GM13976 (cell line): ENCODE data around the gene MAP1LC3C.

ENCODE experiments used
- DNase-seq: peaks from one replicate; pipeline ENCODE4 v3.0.0; 2012; ENCODE audit warnings: low spot score
- in situ Hi-C: fragments of 300-500 bp; cut with MboI; formaldehyde crosslinking; loops from one replicate; pipeline ENCODE4 v1.12.0; 2022; ENCODE audit warnings: low sequenced_read_pairs, mixed read lengths, inconsistent platforms; ENCODE audit not compliant: unreplicated experiment
- TF ChIP-seq, protein P1 (sequence below): IDR thresholded peaks from 2 replicates; pipeline ENCODE4 v1.5.1; 2012; ENCODE audit warnings: borderline replicate concordance, mild to moderate bottlenecking; ENCODE audit not compliant: insufficient read depth; ENCODE audit errors: extremely low read depth, missing control alignments, control extremely low read depth

MAP1LC3C gene

DNA sequence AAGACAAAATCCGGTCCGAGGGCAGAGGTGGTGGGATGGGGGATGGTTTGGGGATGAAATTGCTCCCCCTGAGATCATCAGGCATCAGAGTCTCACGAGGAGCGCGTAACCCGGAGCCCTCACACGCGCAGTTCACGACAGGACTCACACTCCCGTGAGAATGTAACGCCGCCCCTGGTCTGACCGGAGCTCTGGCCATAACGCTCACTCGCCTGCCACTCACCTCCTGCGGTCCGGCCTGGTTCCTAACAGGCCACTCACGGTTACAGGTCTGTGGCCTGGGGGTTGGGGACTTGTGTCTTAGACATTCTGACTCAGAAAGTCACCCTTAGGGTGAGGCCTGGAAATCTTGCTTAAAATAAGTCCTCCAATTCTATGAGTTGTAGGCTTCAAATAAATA is 19.8 kb downstream of the MAP1LC3C start:
- DNase-seq: no peak
- TF ChIP-seq, protein P1, sequence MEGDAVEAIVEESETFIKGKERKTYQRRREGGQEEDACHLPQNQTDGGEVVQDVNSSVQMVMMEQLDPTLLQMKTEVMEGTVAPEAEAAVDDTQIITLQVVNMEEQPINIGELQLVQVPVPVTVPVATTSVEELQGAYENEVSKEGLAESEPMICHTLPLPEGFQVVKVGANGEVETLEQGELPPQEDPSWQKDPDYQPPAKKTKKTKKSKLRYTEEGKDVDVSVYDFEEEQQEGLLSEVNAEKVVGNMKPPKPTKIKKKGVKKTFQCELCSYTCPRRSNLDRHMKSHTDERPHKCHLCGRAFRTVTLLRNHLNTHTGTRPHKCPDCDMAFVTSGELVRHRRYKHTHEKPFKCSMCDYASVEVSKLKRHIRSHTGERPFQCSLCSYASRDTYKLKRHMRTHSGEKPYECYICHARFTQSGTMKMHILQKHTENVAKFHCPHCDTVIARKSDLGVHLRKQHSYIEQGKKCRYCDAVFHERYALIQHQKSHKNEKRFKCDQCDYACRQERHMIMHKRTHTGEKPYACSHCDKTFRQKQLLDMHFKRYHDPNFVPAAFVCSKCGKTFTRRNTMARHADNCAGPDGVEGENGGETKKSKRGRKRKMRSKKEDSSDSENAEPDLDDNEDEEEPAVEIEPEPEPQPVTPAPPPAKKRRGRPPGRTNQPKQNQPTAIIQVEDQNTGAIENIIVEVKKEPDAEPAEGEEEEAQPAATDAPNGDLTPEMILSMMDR: no peak
- in situ Hi-C loops: no loop called here

DNA sequence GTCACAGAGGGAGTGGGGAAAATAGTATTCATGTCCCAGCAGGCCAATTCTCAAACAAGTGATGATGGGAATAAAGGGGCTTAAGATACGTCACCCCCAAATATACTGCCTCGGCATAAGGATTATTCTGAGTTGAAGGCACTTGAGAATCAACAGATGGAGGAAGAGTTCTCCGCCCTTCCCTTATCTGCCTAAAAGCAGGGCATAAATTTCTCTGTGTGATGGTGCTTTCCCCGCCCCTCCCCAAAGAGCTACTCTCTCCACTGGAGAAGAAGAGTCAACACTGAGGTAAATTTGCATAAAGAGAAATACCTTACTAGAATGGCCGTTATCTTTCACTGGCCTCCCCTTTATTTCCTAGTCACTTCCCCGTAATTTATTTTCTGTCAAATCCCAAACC is 22.7 kb downstream of the MAP1LC3C start:
- in situ Hi-C loops: no loop called here
- TF ChIP-seq, protein P1: no peak
- DNase-seq: no peak

DNA sequence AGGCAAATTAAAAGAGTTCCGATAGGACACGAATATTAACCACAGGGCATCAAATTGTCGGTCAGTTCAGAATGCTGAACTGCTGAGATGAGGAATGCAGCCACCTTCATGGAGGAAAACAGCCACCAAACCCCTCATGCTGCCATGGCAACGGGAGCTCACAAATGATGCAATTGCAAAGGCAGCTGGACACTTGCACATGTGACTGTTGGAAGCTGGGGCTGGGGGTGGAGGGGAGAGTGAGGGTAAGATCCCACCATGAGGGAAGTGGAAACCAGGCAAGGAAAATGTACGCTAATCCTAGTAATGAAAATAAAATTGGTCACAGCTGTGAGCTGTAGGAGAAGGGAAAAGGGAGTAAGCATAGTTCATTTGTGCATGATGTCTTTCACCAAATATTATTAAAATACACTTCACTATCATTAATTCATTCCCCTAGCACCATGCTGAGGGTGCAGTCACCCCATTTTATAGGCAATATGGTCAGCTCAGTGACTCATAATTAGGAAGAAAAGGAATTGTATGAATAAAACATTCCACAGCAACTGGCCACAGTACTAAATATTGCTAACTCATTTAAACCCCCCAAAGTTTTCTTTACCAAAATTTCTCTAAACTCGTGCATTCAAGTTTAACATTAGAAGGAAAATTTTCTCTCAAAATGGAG is 26.1 kb downstream of the MAP1LC3C start:
- TF ChIP-seq, protein P1: no peak
- DNase-seq: no peak
- in situ Hi-C loops: no loop called here

DNA sequence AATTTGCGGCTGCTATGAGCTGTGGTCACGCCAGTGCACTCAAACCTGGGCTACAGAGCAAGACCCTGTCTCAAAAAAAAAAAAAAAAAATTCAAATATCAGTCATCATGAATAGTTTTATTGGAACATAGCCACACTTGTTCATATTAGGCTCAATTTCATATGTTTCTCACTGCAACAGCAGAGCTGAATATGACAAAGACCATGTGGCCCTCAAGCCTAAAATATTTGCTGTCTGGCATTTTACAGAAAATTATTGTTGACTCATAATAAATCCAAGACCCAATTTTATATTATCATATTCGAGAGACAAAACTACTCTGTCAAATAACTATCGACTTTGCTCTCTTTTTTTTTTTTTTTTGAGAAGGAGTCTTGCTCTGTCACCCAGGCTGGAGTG is 30.3 kb downstream of the MAP1LC3C start:
- DNase-seq: no peak
- in situ Hi-C loops: no loop called here
- TF ChIP-seq, protein P1: no peak

DNA sequence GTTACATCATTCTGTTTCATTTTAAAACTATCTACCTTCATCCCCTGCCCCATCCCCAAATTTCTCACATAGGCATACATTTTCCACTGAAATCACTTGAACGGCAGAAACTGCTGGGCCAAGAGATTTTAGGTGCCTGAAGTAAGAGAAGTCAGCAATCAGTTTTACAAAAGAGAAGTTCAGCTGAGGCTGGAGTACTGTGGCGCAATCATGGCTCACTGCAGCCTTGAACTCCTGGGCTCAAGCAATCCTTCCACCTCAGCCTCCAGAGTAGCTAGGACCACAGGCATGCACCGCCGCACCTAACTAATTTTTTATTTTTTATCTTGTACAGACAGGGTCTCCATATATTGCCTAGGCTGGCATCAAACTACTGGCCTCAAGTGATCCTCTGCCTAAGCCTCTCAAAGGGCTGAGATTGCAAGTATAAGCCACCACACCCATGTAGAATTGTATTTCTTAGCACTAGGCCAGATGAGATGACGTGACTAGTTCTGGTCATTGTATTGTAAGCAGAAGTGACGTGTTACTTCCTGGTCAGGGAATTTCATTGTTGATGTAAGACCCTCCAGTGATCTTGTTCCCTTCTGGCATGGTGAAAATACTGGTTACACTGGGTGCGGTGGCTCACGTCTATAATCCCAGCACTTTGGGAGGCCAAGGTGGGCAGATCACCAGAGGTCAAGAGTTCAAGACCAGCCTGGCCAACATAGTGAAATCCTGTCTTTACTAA is 34.2 kb downstream of the MAP1LC3C start:
- DNase-seq: no peak
- TF ChIP-seq, protein P1: no peak
- in situ Hi-C loops: no loop called here

DNA sequence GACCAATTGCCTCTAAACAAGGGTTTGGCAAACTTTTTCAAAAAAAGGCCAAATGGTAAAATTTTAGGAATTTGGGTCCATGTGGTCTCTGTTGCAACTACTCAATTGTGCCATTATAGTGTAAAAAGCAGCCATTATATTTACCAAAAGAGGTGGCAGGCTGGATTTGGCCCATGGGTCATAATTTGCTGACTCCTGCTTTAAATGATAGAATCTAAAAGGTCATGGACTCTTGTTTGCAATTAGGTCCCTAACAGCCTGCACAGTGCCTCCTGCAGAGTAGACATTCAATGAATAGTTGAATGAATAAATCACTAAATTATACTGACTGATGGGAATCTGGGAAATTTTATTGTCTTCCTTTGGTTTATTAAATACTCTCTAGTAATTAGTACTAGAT is 35.2 kb downstream of the MAP1LC3C start:
- TF ChIP-seq, protein P1: no peak
- in situ Hi-C loops: no loop called here
- no peak for DNase-seq
